ENCODE results near the gene ERVK3-1. TPM values are rescaled to one million over a fixed set of nuclear protein-coding genes. Genes with fewer than 3 reads are reported as not detected.
"Not testable (repeated sequence)": the region's sequence is repeated elsewhere in the genome, so short reads cannot be mapped to it uniquely, and the experiment has no call there.

The ERVK3-1 gene, protein sequence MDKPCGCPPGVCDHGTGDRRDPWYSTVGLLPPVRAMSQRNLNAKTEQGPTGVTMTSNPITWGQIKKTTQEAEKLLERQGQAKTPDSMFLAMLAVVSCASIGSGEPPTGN
- total RNA-seq = 10 to 100 TPM; 39.6 to 54.2 TPM

DNA sequence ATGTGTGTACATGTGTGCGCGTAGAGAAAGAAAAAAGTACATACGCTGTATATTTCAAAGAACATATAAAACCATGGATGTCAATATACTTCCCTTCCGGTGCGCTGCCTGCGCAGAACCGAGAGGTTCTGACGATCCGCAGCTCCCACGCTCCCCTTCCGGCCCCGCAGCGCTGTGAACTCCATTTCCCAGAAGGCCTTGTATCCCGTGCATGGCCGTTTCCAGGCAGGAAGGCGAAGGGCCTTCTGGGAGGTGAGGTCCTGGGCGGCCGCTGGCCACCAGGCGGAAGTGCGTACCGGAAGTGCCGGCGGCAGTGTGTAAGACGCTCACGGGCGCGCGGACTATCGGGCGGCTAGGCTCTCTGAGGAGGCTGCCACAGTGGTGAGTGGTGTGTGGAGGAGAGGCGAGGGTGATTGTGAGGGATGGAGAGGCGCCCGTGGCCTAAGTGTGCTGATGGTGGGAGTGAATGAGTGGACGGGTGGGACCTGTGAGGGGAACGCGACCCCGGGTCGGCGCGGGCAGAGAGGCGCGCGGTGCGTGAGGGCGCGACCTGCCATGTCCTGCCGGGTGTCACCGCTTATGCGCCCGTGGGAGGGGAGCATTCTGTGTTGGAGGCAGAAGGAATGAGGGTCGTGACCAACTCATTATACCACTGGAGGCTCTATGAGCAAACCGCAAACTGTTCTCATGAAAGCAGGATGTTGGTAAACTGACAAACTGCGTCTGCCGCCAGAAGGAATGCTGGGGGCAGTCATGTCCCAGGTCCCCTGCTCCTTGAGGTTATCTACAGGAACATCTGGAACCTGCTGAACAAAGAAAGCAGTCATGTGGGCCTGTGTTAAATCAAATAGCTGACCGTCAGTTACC is at the start of gene ERVK3-1:
ERVK3-1 (plus strand) TSS at position 313 of the 867 bp plus-strand sequence. CDS start 6,792 bp downstream, outside the sequence.
- peak; percentile 94 to 97 (median 96) for DNase-seq
- 0 to 1% methylated on average over 51 to 55 of the region's 55 CpGs for WGBS, 2 donors
- ATAC-seq = peak; percentile 100
- Histone ChIP-seq H3K27me3 (no peaks in the 10 kb centered on the region), H3K9me3 (no peaks in the 10 kb centered on the region), H3K4me1 (peaks cover 25% of the 10 kb centered on the region), H3K36me3 (replicated peaks in 1 of 2; ENCODE audit: insufficient read depth in 1 of 2, low read depth in 2 of 2) (peaks cover 0 to 3% of the 10 kb centered on the region in 2 donors), H3K4me3 (peak within 1 kb of the TSS; percentile 57 to 62), H3K27ac (peak within 1 kb of the TSS; percentile 59 to 87 (median 70))
- peak; percentile 50 to 91 (median 87) for TF ChIP-seq POLR2A (IDR thresholded peaks at IDR 0.05)
- TF ChIP-seq, protein P1, sequence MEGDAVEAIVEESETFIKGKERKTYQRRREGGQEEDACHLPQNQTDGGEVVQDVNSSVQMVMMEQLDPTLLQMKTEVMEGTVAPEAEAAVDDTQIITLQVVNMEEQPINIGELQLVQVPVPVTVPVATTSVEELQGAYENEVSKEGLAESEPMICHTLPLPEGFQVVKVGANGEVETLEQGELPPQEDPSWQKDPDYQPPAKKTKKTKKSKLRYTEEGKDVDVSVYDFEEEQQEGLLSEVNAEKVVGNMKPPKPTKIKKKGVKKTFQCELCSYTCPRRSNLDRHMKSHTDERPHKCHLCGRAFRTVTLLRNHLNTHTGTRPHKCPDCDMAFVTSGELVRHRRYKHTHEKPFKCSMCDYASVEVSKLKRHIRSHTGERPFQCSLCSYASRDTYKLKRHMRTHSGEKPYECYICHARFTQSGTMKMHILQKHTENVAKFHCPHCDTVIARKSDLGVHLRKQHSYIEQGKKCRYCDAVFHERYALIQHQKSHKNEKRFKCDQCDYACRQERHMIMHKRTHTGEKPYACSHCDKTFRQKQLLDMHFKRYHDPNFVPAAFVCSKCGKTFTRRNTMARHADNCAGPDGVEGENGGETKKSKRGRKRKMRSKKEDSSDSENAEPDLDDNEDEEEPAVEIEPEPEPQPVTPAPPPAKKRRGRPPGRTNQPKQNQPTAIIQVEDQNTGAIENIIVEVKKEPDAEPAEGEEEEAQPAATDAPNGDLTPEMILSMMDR (IDR thresholded peaks at IDR 0.05) = peak in 6 of 7 experiments; percentile 16 to 66 (median 60)
- intact Hi-C loops (cut with DNase I) = no loop called here

DNA sequence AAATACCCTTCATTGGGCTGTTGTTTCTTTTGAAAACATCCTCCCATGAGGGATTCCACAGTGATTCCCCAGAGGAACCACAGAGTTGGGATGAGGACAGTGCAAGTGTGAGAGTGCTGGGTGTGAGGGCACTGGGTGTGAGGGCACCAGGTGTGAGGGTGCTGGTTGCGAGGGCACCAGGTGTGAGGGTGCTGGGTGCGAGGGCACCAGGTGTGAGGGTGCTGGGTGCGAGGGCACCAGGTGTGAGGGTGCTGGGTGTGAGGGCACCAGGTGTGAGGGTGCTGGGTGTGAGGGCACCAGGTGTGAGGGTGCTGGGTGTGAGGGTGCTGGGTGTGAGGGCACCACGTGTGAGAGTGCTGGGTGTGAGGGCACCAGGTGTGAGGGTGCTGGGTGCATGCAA is 46.9 kb upstream of the ERVK3-1 start:
- 49 to 85% methylated on average over 4 of the region's 4 CpGs for WGBS, 2 donors
- DNase-seq; ATAC-seq; H3K27me3 ChIP-seq; H3K4me3 ChIP-seq; intact Hi-C loops (cut with DNase I); H3K27ac ChIP-seq; H3K4me1 ChIP-seq: not testable (repeated sequence)
- Histone ChIP-seq H3K36me3 (replicated peaks in 1 of 2; ENCODE audit: insufficient read depth in 1 of 2, low read depth in 2 of 2) (peaks cover 8 to 15% of the 10 kb centered on the region in 2 donors), H3K9me3 (peaks cover 0 to 96% (median 9%) of the 10 kb centered on the region in 3 donors)

DNA sequence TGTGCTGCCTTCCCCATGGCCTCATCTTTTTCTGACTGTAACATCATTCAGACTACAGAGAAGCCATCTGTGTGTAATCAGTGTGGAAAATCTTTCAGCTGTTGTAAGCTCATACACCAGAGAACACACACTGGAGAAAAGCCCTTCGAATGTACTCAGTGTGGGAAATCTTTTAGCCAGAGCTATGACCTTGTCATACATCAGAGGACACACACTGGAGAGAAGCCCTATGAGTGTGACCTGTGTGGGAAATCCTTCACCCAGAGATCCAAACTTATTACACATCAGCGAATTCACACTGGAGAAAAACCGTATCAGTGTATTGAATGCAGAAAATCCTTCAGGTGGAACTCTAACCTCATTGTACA is 43.6 kb upstream of the ERVK3-1 start:
- Histone ChIP-seq H3K27ac (no peak overlapping the region), H3K36me3 (replicated peaks in 1 of 2; ENCODE audit: insufficient read depth in 1 of 2, low read depth in 2 of 2) (peaks cover 8 to 9% of the 10 kb centered on the region in 2 donors), H3K9me3 (peaks cover 0 to 96% (median 3%) of the 10 kb centered on the region in 3 donors), H3K27me3 (no peaks in the 10 kb centered on the region), H3K4me1 (no peaks in the 10 kb centered on the region), H3K4me3 (no peak overlapping the region)
- no peak for ATAC-seq
- TF ChIP-seq, protein P1 (IDR thresholded peaks at IDR 0.05) = no peak
- TF ChIP-seq POLR2A (IDR thresholded peaks at IDR 0.05) = no peak
- intact Hi-C loops (cut with DNase I) = no loop called here
- 84 to 95% methylated on average over 3 of the region's 3 CpGs for WGBS, 2 donors
- no peak for DNase-seq

DNA sequence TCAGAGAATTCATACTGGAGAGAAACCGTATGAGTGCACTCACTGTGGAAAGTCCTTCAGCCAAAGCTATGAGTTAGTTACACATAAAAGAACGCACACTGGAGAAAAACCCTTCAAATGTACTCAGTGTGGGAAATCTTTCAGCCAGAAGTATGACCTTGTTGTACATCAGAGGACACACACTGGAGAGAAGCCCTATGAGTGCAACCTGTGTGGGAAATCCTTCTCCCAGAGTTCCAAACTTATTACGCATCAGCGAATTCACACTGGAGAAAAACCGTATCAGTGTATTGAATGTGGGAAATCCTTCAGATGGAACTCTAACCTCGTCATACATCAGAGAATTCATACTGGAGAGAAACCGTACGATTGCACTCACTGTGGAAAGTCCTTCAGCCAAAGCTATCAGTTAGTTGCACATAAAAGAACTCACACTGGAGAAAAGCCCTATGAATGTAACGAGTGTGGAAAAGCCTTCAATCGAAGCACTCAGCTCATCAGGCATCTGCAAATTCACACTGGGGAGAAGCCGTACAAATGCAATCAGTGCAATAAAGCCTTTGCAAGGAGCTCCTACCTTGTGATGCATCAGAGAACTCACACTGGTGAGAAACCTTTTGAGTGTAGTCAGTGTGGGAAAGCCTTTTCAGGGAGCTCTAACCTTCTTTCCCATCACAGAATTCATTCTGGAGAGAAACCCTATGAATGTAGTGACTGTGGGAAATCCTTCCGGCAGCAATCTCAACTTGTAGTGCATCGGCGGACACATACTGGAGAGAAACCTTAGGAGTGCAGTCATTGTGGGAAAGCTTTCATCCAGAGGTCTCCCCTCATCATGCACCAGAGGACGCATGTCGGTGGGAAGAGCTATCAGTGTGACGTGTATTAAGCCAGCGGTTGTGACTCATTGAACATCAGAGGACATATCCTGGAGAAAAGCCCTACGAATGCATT is 42.9 kb upstream of the ERVK3-1 start:
- no peak for ATAC-seq
- Histone ChIP-seq H3K4me1 (no peaks in the 10 kb centered on the region), H3K36me3 (replicated peaks in 1 of 2; ENCODE audit: insufficient read depth in 1 of 2, low read depth in 2 of 2) (peaks cover 7 to 9% of the 10 kb centered on the region in 2 donors), H3K9me3 (peaks cover 0 to 98% (median 0%) of the 10 kb centered on the region in 3 donors), H3K4me3 (no peak overlapping the region), H3K27ac (no peak overlapping the region), H3K27me3 (no peaks in the 10 kb centered on the region)
- TF ChIP-seq, protein P1 (IDR thresholded peaks at IDR 0.05) = no peak
- no peak for TF ChIP-seq POLR2A (IDR thresholded peaks at IDR 0.05)
- DNase-seq = no peak
- 93 to 94% methylated on average over 18 to 19 of the region's 19 CpGs for WGBS, 2 donors
- intact Hi-C loops (cut with DNase I) = no loop called here
